GM21737 (cell line): Measurements from ENCODE around the gene CRIP1.

ENCODE experiments used
- ATAC-seq: cut with Tn5 transposase; IDR thresholded peaks from one replicate; pipeline ENCODE4 v1.9.1; 2021; ENCODE audit warnings: mild to moderate bottlenecking, moderate library complexity; ENCODE audit not compliant: unreplicated experiment

The CRIP1 gene

DNA sequence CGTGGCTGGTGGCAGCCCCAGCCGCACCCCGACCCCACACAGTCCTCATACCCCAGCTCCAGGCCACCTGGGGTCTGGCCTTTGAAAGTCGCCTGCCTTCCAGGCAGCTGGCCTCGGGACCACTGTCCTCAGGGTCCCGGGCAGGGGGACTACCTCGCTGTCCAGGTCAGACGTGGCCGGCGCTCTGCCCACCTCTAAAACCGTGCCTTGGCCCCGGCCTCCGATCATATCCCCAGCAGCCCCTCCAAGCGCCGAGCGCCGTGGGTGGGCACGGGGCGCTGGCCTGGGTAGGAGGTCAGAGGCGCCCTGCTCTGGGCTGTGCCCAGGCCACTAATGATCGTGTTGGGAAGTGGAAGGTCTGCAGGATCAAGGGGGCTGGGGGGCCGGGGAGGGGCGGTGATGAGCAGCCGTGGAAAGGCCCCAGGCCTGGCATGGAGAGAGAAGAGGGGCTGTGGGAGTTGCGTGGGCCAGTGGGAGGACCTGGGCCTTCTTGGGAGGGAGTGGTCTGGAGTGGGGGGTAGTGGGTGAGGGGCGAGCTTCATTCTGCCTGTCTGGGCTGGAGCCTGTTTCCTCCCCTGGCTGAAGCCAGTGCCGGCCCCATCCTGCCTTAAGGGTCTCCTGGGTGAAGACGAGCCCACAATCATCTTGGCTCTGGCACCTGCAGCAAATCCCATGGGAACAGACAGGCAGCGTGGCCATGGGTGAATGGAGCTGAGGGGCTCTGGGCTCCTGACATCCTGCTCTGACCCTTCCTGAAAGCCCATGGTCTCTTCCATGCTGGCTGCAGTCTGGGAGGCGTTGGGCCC is 44.6 kb downstream of the CRIP1 start:
- no peak for ATAC-seq

DNA sequence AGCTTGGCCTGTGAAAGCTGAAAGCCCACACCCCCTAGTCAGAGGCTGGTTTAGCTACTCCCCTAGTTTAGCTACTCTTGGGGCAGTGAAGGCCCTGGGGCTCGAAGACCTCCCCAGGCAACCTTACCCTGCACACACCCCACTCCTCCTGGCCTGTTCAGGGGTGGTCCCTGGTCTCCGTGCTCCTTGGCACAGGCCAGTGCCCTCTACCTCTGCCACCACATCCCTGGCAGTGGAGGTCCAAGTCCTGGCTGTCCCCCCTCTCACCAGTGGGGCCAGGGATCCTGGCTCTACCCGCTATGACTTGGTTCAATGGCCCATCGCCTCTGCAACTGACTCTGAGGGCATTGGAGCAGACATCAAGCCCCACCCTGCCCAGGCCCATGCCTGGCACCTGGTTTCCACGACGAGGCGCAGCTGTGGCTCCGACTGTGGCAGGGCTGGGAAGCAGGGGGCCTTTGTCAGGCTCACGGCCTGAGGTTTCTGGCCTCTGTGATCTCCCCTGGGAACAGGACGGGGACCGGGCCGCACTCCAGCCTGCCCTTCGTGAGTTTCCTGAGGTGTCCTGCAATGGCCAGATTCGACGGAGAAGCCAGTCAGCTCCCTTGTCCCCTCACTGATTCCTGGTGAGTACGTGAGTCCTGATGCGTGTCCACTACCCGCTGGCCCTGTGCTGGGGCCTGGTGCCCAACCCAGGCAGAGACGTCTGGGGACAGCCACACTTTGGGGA is 45.4 kb downstream of the CRIP1 start:
- no peak for ATAC-seq

DNA sequence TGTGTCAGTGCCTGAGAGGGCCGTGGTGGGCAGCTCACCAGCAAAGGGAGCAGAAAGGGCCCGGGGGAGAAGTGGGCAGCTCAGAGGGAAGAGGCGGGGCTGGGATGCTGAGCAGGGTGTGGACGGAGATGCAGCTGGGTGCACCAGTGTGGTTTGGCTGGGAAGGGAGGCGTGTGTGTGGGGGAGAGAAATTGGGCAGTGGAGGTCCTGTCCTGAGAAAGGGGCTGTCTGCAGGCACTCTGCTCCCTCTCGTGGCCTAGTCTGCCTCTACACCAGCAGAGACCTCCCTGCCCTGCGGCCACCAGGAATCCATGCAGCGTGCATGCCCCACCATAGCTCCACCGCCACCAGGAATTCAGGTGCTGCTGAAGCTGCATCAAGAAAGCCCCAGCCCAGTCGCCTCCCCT is 46.1 kb downstream of the CRIP1 start:
- ATAC-seq: no peak

DNA sequence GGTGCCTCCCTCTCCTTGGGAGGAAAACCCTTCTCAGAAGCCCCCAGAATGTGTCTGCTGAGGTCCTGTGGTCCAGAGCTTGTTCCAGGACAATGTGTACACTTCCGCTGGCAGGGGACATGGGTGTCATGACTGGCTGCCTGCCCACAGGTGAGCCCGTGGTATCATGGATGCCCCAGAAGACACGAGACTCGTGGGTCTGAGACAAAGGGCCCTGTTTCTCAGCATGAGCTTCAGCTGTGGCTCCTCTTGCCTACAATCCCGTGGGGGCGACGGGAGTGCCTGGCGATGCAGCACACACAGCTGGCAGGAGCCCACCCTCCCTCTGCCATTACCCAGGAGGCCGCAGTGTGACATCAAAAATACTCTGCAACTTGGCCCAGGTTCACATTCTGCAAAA is 46.7 kb downstream of the CRIP1 start:
- ATAC-seq: no peak

DNA sequence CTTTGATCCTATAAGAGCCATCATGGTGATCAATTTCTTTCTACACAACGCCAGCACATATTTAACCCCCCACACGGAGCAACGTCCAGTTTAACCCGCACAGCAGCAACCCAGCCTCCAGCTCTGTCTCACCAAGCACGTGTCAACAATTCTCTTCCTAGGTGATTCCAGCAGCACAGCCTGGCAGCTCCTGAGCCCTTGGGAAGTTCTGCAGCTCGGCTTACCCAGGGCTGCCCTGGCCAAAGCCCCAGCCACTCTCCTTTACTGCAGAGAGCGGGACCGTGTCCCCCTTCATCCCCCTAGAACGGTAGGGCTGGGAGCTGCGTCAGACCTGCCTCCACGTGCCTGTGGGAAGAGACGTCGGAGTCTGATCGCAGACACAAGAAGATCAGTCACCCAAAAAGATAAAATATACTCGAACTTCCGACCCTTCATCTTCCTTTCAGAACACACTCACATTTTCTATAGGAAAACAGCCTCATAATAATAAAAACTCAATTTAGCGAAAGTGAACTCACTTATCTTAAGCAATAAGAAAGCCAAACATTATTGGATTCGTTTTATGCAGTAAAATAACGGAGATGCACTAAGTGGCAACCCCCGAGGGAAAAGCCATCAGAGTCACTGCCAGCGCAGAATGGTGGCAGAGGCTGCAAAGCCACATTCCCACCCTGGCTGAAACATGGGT is 47.3 kb downstream of the CRIP1 start:
- ATAC-seq: no peak

DNA sequence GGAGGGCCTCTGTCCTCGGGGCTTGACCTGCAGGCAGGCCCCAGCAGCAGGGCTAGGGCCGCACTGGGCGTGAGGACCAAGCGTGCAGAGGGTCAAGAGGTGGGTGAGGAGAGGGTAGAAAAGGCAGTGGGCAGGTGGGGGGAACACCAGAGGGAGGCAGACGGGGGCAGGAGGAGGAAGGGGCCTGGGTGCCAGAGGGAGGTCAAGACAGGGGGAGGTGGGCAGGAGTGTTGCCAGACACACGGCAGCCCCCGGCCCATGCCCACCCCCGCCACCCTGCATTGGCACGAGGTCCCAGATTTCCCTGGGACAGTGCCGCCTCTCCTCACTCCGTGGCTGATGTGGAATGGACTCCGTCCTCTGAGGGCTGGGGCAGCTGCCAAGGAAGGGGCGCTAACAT is 47.9 kb downstream of the CRIP1 start:
- ATAC-seq: no peak

DNA sequence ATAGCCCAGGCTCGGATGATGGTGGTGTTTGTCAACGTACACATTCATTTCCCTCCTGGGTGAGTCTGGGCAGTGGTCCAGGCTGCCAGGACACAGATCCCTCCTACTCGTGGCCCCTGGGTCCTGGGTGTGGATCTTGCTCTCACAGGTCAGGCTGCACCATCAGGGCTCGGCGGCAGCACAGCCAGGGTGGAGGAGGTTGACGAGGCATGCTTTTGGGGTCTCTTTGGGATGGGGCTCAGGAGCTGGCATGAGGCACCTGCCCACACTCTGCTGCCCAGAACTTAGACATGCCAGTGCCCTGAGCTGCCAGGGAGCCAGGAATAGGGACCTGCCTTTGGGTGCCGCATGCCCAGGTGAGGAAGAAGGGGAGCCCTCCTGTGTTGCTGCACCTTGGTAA is 49.4 kb downstream of the CRIP1 start:
- ATAC-seq: no peak

DNA sequence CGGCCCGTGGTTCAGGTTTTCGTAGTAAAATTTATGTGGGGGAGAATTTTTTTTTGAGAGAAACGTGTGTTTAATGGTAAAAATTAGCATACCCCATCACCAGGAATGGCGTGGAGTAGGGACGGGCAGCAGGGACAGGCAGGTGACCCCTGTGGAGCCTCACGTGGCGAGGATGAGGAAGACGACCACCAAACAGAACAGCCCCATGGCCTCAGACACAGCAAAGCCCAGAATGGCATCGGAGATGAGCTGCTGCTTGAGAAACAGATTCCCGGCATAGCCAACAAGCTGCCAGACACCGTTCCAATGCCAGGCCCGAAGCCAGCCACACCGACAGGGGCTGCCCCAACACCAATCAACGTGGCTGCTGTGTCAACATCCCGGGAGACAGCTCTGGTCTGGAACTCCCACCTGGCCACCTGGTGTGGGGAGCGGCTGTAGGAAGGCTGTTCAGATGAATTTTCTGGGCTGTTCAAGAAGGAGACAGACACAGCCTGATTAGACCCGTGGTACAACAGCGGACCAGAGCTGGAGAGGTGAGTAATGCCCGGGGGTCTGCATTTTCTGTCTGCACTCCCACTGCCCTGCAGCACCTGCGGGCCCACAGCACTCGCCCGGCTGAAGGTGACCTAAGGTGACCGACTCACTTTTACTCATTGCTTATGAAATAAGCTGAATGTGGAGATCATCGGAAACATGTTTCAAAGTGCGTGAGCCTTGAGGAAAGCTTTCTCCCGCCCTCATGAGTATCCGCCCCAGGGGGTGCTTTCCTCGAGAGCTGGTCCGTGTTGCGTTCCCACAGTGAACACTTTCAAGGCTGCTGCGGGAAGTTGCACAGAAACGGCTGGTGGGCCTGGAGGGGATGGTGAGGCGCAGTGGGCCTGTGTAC is 50.2 kb downstream of the CRIP1 start:
- no peak for ATAC-seq

DNA sequence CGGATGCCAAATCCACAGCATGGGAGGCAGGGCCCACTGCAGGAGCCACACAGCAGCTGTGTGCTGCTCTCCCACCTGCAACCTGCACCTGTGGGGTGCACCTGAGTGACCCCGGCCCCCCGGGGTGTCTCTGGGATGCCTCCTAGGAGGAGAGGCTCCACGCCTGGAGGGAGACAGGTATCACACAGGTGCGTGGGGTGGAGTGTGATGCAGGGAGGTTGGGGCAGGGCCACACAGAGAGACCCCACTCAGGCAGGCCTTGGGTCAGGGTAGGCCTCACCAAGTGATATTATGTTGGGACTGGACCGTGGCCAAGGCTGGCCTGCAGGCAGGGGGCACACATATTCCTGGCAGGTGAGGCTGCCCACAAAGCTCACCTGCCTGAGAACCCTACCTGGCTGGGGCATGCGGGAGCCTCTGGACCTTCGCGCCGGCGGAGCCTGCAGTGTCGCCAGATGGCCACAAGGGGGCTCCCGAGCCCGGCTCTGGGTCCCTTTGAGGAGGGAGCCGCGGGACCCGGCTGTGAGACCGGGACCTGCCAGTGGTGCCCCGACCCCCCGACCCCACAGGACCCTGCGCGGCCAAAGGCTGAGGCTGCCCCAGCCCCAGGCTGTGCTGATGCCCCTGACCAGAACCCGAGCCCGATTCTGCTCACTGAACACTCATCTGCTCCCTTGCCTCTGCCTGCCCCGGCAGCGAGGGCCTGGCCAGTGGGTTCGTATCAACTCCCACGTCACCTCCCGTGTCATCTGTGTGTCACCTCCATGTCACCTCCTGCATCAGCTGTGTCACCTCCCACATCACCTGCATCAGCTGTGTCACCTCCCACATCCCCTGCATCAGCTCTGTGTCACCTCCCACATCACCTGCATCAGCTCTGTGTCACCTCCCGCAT is 51.1 kb downstream of the CRIP1 start:
- ATAC-seq: no peak
